ENCODE measurements around the gene PPP1R9B.

GRCh38 chr17:50190293-50190602 is 39.8 kb upstream of the PPP1R9B start:
- no peak for TF ChIP-seq YY1 (IDR thresholded peaks at IDR 0.05; ENCODE audit: insufficient read depth, insufficient read length)
- no peak for TF ChIP-seq ZNF274 (IDR thresholded peaks at IDR 0.05; ENCODE audit: low read depth, low read length)
- TF ChIP-seq SUZ12 (IDR thresholded peaks at IDR 0.05; ENCODE audit: extremely low read depth, insufficient read depth, insufficient read length) = no peak

Measured in NT2/D1 (cell line).